Measurements from ENCODE around the gene IL26.

Gene IL26

DNA sequence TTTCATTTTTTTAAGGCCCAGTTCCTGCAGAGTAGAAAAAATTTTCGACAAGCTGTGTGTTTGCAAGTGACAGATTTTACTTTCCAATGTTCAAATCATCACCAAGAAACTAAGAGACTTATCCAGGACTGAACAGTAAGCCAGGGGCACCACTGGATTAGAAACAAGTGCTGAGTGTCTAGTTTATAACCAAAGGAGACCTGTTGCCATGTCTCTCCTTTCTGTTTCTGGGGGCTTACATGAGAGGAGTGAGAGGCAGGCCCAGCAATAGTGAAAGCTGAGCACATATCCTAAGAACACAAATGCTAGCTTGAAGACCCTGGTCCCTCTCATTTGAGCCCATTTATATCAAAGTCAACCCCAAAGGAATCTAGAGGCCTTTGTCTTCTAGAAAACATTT lies 69.0 kb downstream of the IL26 start:
- no peak for DNase-seq (ENCODE audit: low read depth)

DNA sequence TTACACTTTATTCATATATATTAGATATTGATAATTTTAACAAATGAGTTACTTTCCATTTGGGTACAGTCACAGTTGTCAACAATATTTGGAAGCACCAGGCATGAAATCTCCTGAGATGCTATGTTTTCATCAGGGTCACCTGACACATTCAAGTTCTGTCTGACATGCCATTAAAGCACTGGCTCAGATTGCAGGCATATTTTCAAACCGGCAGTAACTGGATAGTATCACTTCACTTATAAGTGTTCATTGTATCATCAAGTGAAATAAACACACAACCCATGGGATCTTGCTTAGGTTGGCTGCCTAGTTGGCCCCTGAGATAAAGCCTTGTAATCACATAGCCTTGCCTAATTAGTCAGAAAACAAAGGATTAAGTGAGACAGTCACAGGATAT lies 70.8 kb downstream of the IL26 start:
- DNase-seq (ENCODE audit: low read depth): no peak
